Osteocyte (in vitro differentiated cells): ENCODE data around the gene GCLM. TPM values are rescaled to one million over a fixed set of nuclear protein-coding genes. Genes with fewer than 3 reads are reported as not detected.
"Not testable (repeated sequence)": the region's sequence is repeated elsewhere in the genome, so short reads cannot be mapped to it uniquely, and the experiment has no call there.

ENCODE experiments used
- DNase-seq: peaks from one replicate; pipeline ENCODE4 v3.0.0; 2021; ENCODE audit warnings: mixed read lengths; ENCODE audit not compliant: unreplicated experiment; ENCODE audit errors: extremely low spot score
- H3K27ac Mint-ChIP-seq: one replicate; pipeline ENCODE4 v1.8.0; 2021; ENCODE audit warnings: mild to moderate bottlenecking, mixed read lengths; ENCODE audit not compliant: unreplicated experiment
- H3K27me3 Mint-ChIP-seq: one replicate; pipeline ENCODE4 v1.8.0; 2021; ENCODE audit warnings: mixed read lengths; ENCODE audit not compliant: unreplicated experiment
- H3K36me3 Mint-ChIP-seq: one replicate; pipeline ENCODE4 v1.8.0; 2021; ENCODE audit warnings: mixed read lengths; ENCODE audit not compliant: unreplicated experiment
- H3K4me1 Mint-ChIP-seq: one replicate; pipeline ENCODE4 v1.8.0; 2021; ENCODE audit warnings: mixed read lengths; ENCODE audit not compliant: unreplicated experiment
- H3K4me3 Mint-ChIP-seq: one replicate; pipeline ENCODE4 v1.8.0; 2021; ENCODE audit warnings: mild to moderate bottlenecking, moderate library complexity, mixed read lengths; ENCODE audit not compliant: unreplicated experiment
- H3K9me3 Mint-ChIP-seq: one replicate; pipeline ENCODE4 v1.8.0; 2021; ENCODE audit warnings: mixed read lengths; ENCODE audit not compliant: unreplicated experiment
- total RNA-seq: library from RNA; stranded (reverse); gene quantifications from 2 replicates; pipeline ENCODE4 v1.2.1, GENCODE V29; 2021
- TF ChIP-seq, protein P1 (sequence below): fragments of 200-600 bp; sonication (generic); IDR thresholded peaks from 2 replicates; pipeline ENCODE4 v1.5.0; 2021; ENCODE audit warnings: antibody characterized with exemption, mild to moderate bottlenecking, moderate library complexity

GCLM gene
- total RNA-seq, 1 donor from 2014 or later, result 17.5 TPM

DNA sequence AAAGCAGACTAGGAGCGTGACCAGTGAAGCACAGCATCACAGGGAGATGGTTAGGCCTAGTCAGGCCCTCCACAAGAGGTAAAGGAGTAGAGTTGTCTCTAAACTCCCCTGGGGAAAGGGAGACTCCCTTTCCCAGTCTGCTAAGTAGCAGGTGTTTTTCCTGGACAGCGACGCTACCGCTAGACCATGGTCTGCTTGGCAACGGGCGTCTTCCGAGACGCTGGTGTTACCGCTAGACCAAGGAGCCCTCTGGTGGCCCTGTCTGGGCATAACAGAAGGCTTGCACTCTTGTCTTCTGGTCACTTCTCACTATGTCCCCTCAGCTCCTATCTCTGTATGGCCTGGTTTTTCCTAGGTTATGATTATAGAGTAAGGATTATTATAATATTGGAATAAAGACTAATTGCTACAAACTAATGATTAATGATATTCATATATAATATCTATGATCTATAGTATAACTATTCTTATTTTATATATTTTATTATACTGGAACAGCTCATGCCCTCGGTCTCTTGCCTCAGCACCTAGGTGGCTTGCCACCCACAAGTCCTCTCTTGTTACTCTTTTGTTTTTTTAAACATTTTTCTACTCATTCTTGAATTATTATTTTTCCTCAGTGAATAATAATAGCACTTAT lies 58.4 kb downstream of the GCLM start:
- not testable (repeated sequence) for H3K36me3 Mint-ChIP-seq, H3K27me3 Mint-ChIP-seq, H3K27ac Mint-ChIP-seq, DNase-seq, H3K4me3 Mint-ChIP-seq, H3K4me1 Mint-ChIP-seq, H3K9me3 Mint-ChIP-seq
- TF ChIP-seq, protein P1, sequence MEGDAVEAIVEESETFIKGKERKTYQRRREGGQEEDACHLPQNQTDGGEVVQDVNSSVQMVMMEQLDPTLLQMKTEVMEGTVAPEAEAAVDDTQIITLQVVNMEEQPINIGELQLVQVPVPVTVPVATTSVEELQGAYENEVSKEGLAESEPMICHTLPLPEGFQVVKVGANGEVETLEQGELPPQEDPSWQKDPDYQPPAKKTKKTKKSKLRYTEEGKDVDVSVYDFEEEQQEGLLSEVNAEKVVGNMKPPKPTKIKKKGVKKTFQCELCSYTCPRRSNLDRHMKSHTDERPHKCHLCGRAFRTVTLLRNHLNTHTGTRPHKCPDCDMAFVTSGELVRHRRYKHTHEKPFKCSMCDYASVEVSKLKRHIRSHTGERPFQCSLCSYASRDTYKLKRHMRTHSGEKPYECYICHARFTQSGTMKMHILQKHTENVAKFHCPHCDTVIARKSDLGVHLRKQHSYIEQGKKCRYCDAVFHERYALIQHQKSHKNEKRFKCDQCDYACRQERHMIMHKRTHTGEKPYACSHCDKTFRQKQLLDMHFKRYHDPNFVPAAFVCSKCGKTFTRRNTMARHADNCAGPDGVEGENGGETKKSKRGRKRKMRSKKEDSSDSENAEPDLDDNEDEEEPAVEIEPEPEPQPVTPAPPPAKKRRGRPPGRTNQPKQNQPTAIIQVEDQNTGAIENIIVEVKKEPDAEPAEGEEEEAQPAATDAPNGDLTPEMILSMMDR, result peak; percentile 70

DNA sequence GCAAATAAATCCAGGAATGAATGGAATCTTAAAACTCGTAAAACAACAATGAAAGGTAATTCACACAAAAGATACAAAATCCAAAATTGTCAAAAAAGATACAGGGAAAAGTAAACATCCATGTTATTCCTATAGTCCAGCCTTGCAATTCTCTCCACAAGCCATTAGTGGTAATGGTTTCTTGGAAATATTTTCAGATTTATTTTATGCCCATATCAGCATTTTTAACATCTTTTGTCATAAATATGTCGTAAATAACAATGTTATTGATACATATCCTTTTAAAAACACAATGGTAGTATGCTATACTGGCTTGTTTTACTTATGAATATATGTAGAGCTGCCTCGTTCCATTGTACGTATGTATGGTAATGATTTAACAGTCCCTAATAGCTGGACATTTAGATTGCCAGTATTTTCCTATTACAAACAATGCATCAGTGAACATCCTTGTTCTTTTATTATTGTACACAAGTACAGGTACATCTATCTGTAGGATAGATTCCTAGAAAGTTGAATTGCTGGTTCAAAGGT lies 60.8 kb downstream of the GCLM start:
- peaks cover 19% of the 10 kb centered on the region for H3K4me1 Mint-ChIP-seq
- H3K4me3 Mint-ChIP-seq, result peak overlapping the region; percentile 97
- H3K9me3 Mint-ChIP-seq, result no peaks in the 10 kb centered on the region
- peak overlapping the region; percentile 98 for H3K27ac Mint-ChIP-seq
- H3K27me3 Mint-ChIP-seq, result peaks cover 4% of the 10 kb centered on the region
- no peak for DNase-seq
- no peaks in the 10 kb centered on the region for H3K36me3 Mint-ChIP-seq
- TF ChIP-seq, protein P1, result no peak

DNA sequence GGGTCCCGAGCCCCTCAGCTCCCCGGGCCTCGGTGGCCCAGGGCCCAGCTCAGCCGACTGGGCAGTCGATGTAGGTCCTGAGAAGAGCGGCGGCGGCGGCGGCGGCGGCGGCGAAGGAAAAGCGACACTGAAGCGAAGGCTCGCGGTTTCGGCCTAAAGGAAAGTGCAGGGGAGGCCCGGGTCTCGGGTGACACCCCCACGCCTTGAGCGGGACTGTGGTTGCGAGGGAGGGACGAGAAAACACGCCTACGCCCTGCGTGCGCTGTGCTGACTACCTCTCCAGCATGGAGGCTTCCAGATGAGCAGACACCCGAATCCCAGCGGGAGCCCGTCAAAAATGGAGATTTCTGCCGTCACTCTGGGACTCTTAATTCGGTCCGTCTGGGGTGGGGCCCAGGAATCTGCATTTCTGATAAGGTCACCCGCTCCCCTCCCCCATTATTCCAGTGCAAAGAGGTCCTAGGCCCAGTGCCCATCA lies 61.4 kb downstream of the GCLM start:
- DNase-seq, result peak; percentile 87
- Mint-ChIP-seq H3K36me3 (no peaks in the 10 kb centered on the region), H3K27me3 (peaks cover under 1% of the 10 kb centered on the region), H3K4me3 (peak overlapping the region; percentile 97), H3K27ac (peak overlapping the region; percentile 98), H3K9me3 (no peaks in the 10 kb centered on the region), H3K4me1 (peaks cover 19% of the 10 kb centered on the region)
- TF ChIP-seq, protein P1, result no peak

DNA sequence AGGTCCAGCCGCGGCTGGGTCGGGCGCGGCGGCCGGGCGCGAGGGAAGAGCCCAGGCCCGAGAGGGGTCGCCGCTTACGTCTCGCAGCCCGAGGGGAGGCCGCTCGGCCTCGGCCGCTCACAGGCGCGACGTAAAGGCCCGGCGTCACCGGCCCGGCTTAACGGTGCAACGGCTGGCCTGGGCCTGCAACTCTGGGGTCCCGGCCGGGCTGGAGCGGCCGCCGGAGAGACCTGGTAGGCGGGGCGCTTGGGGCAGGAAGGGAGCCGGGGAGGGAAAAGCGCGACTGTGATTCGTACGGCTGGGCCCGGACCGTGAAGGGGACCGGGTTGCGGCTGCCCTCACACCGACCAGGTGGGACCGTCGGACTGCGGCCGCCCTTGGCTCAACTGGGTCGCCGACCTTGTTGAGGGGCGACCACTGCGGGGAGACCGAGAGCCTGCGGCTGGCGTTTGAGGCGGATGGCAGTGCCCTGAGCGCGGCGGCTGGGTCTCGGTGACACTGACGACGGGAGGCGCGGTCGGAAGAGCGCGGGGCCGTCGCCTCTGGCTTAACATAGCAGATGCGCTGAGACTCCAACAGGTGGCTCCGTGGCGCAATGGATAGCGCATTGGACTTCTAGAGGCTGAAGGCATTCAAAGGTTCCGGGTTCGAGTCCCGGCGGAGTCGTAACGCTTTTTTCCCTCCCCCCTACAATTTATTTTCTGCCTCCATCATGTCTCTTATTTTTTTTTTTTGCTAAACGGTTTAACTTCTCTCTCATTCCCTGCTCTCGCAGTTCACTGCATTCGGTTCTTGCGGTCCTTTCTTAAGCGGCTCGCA lies 62.0 kb downstream of the GCLM start:
- Mint-ChIP-seq H3K4me3 (peak overlapping the region; percentile 97), H3K36me3 (no peaks in the 10 kb centered on the region), H3K27me3 (no peaks in the 10 kb centered on the region), H3K27ac (peak overlapping the region; percentile 98), H3K4me1 (peaks cover 19% of the 10 kb centered on the region), H3K9me3 (no peaks in the 10 kb centered on the region)
- DNase-seq, result peak; percentile 94
- TF ChIP-seq, protein P1, result no peak
